Inferior parietal cortex (tissue), 1 donor: ENCODE data around the gene TRAK1.
A peak's percentile ranks its signal among the peaks of the same experiment; 100 is the strongest.

Experiments used
- DNase-seq: peaks from one replicate; pipeline ENCODE4 v3.0.0-alpha.2; 2016; ENCODE audit errors: extremely low spot score

Gene TRAK1

GRCh38 chr3:42123824-42124658, 32.9 kb downstream of the TRAK1 start:
- DNase-seq = no peak

- no peak for DNase-seq
These were observed 36.1 kb downstream of the TRAK1 start for GRCh38 chr3:42127226-42127625.

- DNase-seq = no peak
These were observed 37.4 kb downstream of the TRAK1 start for GRCh38 chr3:42128526-42128925.

- DNase-seq = no peak
These were observed 38.1 kb downstream of the TRAK1 start for GRCh38 chr3:42129014-42129953.

GRCh38 chr3:42130007-42130328, 38.8 kb downstream of the TRAK1 start:
- no peak for DNase-seq

- DNase-seq = no peak
These were observed 39.3 kb downstream of the TRAK1 start for GRCh38 chr3:42130329-42131070.

- no peak for DNase-seq
These were observed 42.5 kb downstream of the TRAK1 start for GRCh38 chr3:42133500-42134298.

- DNase-seq = no peak
These were observed 43.8 kb downstream of the TRAK1 start for GRCh38 chr3:42134867-42135464.

GRCh38 chr3:42139621-42140453, 48.7 kb downstream of the TRAK1 start:
- DNase-seq = no peak

- no peak for DNase-seq
These were observed 49.6 kb downstream of the TRAK1 start for GRCh38 chr3:42140665-42141203.

GRCh38 chr3:42143440-42143839, 52.3 kb downstream of the TRAK1 start:
- DNase-seq = no peak

GRCh38 chr3:42144209-42144608, 53.1 kb downstream of the TRAK1 start:
- no peak for DNase-seq

GRCh38 chr3:42148086-42148848, 57.1 kb downstream of the TRAK1 start:
- no peak for DNase-seq

GRCh38 chr3:42148982-42149432, 57.9 kb downstream of the TRAK1 start:
- peak; percentile 94 for DNase-seq

GRCh38 chr3:42149532-42149931, 58.4 kb downstream of the TRAK1 start:
- no peak for DNase-seq

- DNase-seq = no peak
These were observed 58.8 kb downstream of the TRAK1 start for GRCh38 chr3:42149975-42150374.

GRCh38 chr3:42151596-42152168, 60.5 kb downstream of the TRAK1 start:
- DNase-seq = no peak

GRCh38 chr3:42152193-42152592, 61.0 kb downstream of the TRAK1 start:
- DNase-seq = no peak
